Peyer's patch (tissue), 4 donors: Measurements from ENCODE around the gene SPTB. TPM values are rescaled to one million over a fixed set of nuclear protein-coding genes. Genes with fewer than 3 reads are reported as not detected.

Experiments
- DNase-seq, 3 donors: peaks; one replicate each; pipeline ENCODE4 v3.0.0-alpha.2; 2017 to 2019
- H3K27ac ChIP-seq, 4 donors: fragments of 200-600 bp; sonication (generic); one replicate each; pipeline ENCODE4 v1.5.1; 2016 to 2019
- H3K27me3 ChIP-seq, 2 donors: fragments of 200-600 bp; sonication (generic); one replicate each; pipeline ENCODE4 v1.5.1; 2019
- H3K36me3 ChIP-seq, 3 donors: fragments of 200-600 bp; sonication (generic); one replicate each; pipeline ENCODE4 v1.5.1; 2016 to 2019
- H3K4me1 ChIP-seq, 4 donors: fragments of 200-600 bp; sonication (generic); one replicate each; pipeline ENCODE4 v1.5.1; 2016 to 2019
- H3K4me3 ChIP-seq, 4 donors: fragments of 200-600 bp; sonication (generic); 1 replicate in 3 of 4; 2 replicates in 1 of 4; pipeline ENCODE4 v1.5.1; 2016 to 2019; ENCODE audit warnings: mild to moderate bottlenecking in 1 of 4
- H3K9me3 ChIP-seq, 4 donors: fragments of 200-600 bp; sonication (generic); one replicate each; pipeline ENCODE4 v1.5.1; 2016 to 2019; ENCODE audit warnings: mild to moderate bottlenecking in 1 of 4
- CTCF ChIP-seq, 6 experiments: fragments of 450-650 bp in 4 of 6; fragments of 200-600 bp in 2 of 6; sonication (generic) in 1 of 6; IDR thresholded peaks; one replicate each; pipeline ENCODE4 v1.5.1; 2017 to 2019; ENCODE audit warnings: antibody characterized with exemption in 6 of 6, mild to moderate bottlenecking in 3 of 6, moderate library complexity in 1 of 6
- POLR2A ChIP-seq, 2 donors: fragments of 450-650 bp; IDR thresholded peaks; one replicate each; pipeline ENCODE4 v1.5.1; 2017; ENCODE audit warnings: antibody characterized with exemption in 2 of 2, mild to moderate bottlenecking in 2 of 2, moderate library complexity in 2 of 2
- total RNA-seq, 4 donors: library from RNA; depleted of rRNA; stranded (reverse); fragments of >200 nt; gene quantifications; one replicate each; pipeline ENCODE4 v1.1.0, GENCODE V29; 2016

The SPTB gene
- total RNA-seq, 4 donors from 2014 or later: 0.57 to 2.5 (median 0.94) TPM; not detected in 1

GRCh38 chr14:64752909-64753308 is 126.8 kb downstream of the SPTB start:
- H3K36me3 ChIP-seq: no peaks in the 10 kb centered on the region
- TF ChIP-seq CTCF (IDR thresholded peaks at IDR 0.05): no peak
- peaks cover 0 to 6% (median 0%) of the 10 kb centered on the region in 4 donors for H3K4me1 ChIP-seq
- H3K9me3 ChIP-seq: no peaks in the 10 kb centered on the region
- DNase-seq: no peak
- no peaks in the 10 kb centered on the region for H3K27me3 ChIP-seq
- H3K27ac ChIP-seq: no peak overlapping the region
- no peak overlapping the region for H3K4me3 ChIP-seq

GRCh38 chr14:64748995-64749714 is 130.6 kb downstream of the SPTB start:
- Histone ChIP-seq H3K36me3 (peaks cover 0 to 8% (median 0%) of the 10 kb centered on the region in 3 donors), H3K27me3 (no peaks in the 10 kb centered on the region), H3K4me3 (no peak overlapping the region), H3K9me3 (no peaks in the 10 kb centered on the region), H3K27ac (no peak overlapping the region), H3K4me1 (no peaks in the 10 kb centered on the region)
- no peak for DNase-seq
- TF ChIP-seq CTCF (IDR thresholded peaks at IDR 0.05) (no peak), POLR2A (IDR thresholded peaks at IDR 0.05) (no peak)

GRCh38 chr14:64748521-64748920 is 131.2 kb downstream of the SPTB start:
- H3K27ac ChIP-seq: no peak overlapping the region
- TF ChIP-seq POLR2A (IDR thresholded peaks at IDR 0.05) (no peak), CTCF (IDR thresholded peaks at IDR 0.05) (no peak)
- no peak for DNase-seq
- H3K4me1 ChIP-seq: no peaks in the 10 kb centered on the region
- no peaks in the 10 kb centered on the region for H3K9me3 ChIP-seq
- no peaks in the 10 kb centered on the region for H3K27me3 ChIP-seq
- no peak overlapping the region for H3K4me3 ChIP-seq
- H3K36me3 ChIP-seq: peaks cover 0 to 14% (median 0%) of the 10 kb centered on the region in 3 donors

GRCh38 chr14:64747327-64747726 is 132.4 kb downstream of the SPTB start:
- Histone ChIP-seq H3K27ac (no peak overlapping the region), H3K9me3 (no peaks in the 10 kb centered on the region), H3K27me3 (no peaks in the 10 kb centered on the region), H3K4me1 (no peaks in the 10 kb centered on the region), H3K4me3 (no peak overlapping the region), H3K36me3 (peaks cover 0 to 26% (median 0%) of the 10 kb centered on the region in 3 donors)
- DNase-seq: no peak
- TF ChIP-seq CTCF (IDR thresholded peaks at IDR 0.05) (no peak), POLR2A (IDR thresholded peaks at IDR 0.05) (no peak)

GRCh38 chr14:64746298-64747250 is 133.1 kb downstream of the SPTB start:
- TF ChIP-seq CTCF (IDR thresholded peaks at IDR 0.05) (no peak), POLR2A (IDR thresholded peaks at IDR 0.05) (no peak)
- H3K36me3 ChIP-seq: peaks cover 0 to 33% (median 0%) of the 10 kb centered on the region in 3 donors
- H3K4me3 ChIP-seq: no peak overlapping the region
- H3K27me3 ChIP-seq: no peaks in the 10 kb centered on the region
- no peak for DNase-seq
- H3K4me1 ChIP-seq: no peaks in the 10 kb centered on the region
- no peaks in the 10 kb centered on the region for H3K9me3 ChIP-seq
- no peak overlapping the region for H3K27ac ChIP-seq
